Mononuclear cell (primary cell): ENCODE results near the gene EEF1AKMT1. TPM values are rescaled to one million over a fixed set of nuclear protein-coding genes. Genes with fewer than 3 reads are reported as not detected.
A peak's percentile ranks its signal among the peaks of the same experiment; 100 is the strongest.
"Not testable (repeated sequence)": the region's sequence is repeated elsewhere in the genome, so short reads cannot be mapped to it uniquely, and the experiment has no call there.

Experiments
- H3K27me3 ChIP-seq: 2 replicates; pipeline ENCODE4 v1.6.0; 2011; ENCODE audit warnings: low read length, control low read depth; ENCODE audit not compliant: insufficient read depth
- H3K4me1 ChIP-seq: 2 replicates; pipeline ENCODE4 v1.5.1; 2011; ENCODE audit warnings: mild to moderate bottlenecking, low read length, control low read depth; ENCODE audit not compliant: insufficient read depth
- H3K4me3 ChIP-seq: 2 replicates; pipeline ENCODE4 v1.5.1; 2011; ENCODE audit warnings: mild to moderate bottlenecking, low read length, moderate library complexity
- H3K9me3 ChIP-seq: 2 replicates; pipeline ENCODE4 v1.5.1; 2011; ENCODE audit warnings: low read depth, mild to moderate bottlenecking, control low read depth, low read length
- total RNA-seq: library from RNA; depleted of rRNA; stranded (reverse); fragments of >200 nt; gene quantifications from one replicate; pipeline ENCODE4 v1.2.3, GENCODE V29; 2012

The EEF1AKMT1 gene
- total RNA-seq, 1 donor, result 0.63 TPM

DNA sequence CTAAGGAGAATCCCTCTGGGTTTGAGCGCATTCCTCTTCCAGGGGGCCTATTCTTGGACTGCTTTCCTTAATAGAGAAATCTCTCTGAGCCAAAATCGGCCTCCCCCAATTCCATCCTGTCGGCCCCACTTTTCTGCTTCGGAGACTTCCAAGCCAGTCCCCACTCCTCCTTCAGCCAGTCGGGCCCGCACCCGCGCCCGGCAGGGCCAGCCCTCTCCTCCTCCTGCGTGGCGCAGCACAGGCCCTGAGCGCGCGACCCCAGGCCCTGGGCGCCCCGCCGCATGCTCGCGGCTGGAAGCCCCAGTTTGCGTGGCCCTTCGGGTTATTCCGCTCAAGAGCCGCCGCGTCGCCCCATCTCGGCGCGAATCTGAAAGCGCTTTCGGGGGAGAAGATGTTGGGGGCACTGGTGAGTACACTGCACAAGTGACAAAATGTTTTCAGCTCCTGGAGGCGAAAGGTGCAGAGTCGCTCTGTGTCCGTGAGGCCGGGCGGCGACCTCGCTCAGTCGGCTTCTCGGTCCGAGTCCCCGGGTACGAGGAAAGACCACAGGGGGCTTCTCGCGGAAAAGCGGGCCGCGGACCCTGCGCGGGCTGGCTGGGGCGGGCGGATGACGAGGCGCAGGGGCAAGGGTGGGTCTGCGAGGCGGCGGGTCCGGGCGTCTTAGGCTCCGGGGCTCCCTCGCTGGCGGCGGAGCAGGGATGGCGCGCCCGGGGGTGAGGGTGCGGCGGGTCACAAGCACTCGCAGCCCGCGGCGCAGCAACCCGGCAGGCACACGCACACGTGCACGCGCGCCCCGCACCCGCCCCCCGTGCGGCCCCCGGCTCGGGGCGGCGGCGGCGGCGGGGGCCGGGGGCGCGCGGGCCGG, 70.6 kb downstream of the EEF1AKMT1 start, which contains the start of gene IL17D:
TSS of gene IL17D (plus strand) at position 785 of the 865 bp plus-strand sequence. CDS start 303 bp downstream, outside the sequence.
- Histone ChIP-seq H3K4me3 (peak within 1 kb of the TSS; percentile 42), H3K9me3 (no peaks in the 10 kb centered on the region), H3K4me1 (peaks cover 12% of the 10 kb centered on the region), H3K27me3 (peaks cover 40% of the 10 kb centered on the region)

DNA sequence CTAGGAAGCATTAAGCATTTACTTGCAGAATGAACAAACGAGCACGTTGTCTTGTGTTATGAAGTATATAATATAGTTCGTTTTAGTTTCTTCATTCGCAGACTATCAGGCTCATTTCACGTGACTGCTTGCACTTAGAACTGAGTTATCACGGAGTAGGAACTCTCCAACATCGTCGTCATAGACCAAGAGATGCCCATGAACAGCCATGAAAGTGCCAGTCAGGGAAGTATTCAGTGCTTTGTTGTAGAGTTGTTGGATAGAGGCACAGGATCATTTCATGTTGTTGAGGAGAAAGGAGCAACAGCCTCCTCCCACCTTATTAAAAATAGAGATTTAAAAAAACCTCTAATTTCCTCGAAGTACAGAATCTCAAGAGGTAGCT, 71.2 kb downstream of the EEF1AKMT1 start:
- H3K4me1 ChIP-seq, result peaks cover 12% of the 10 kb centered on the region
- H3K27me3 ChIP-seq, result peaks cover 40% of the 10 kb centered on the region
- H3K4me3 ChIP-seq, result no peak overlapping the region
- H3K9me3 ChIP-seq, result no peaks in the 10 kb centered on the region

DNA sequence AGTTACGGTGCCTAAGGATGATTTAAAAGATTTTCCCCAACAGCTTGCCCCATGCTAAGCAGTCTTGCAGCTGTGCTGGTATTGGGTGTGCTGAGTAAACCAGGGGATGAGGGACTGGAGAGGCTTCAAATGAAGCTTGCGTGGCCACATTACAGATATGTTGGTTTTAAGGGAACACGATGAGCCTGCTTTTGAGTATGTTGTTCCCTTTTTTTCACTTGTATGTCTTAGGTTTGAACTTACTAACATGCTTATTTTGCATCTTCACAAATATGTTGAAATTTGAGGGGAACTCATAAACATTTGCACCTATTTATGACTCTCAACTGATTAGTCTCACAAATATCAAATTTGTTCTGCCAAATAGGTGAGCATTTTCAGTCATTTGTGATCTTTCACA, 72.3 kb downstream of the EEF1AKMT1 start:
- H3K27me3 ChIP-seq, result peaks cover 40% of the 10 kb centered on the region
- H3K9me3 ChIP-seq, result no peaks in the 10 kb centered on the region
- peaks cover 12% of the 10 kb centered on the region for H3K4me1 ChIP-seq
- H3K4me3 ChIP-seq, result no peak overlapping the region

DNA sequence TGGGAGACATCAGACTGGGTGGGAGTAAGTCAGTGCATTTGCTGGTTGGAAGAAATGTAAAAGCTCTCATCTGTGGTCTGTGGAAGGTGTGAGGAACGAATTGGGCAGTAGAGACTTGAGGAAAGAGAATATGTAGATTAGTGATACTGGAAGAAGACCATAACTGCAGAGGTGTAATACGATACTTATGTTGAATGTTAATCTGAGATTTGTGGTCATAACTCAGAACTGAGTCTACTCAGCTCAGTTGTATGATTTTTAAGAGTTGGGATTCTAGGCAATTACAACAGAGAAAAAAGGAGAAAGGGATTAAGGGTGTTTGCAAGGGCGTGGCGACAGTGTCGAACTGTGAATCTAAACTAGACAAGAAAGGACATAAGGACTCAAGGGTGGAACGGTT, 73.5 kb downstream of the EEF1AKMT1 start:
- H3K27me3 ChIP-seq, result peaks cover 40% of the 10 kb centered on the region
- peaks cover 12% of the 10 kb centered on the region for H3K4me1 ChIP-seq
- no peaks in the 10 kb centered on the region for H3K9me3 ChIP-seq
- H3K4me3 ChIP-seq, result no peak overlapping the region

DNA sequence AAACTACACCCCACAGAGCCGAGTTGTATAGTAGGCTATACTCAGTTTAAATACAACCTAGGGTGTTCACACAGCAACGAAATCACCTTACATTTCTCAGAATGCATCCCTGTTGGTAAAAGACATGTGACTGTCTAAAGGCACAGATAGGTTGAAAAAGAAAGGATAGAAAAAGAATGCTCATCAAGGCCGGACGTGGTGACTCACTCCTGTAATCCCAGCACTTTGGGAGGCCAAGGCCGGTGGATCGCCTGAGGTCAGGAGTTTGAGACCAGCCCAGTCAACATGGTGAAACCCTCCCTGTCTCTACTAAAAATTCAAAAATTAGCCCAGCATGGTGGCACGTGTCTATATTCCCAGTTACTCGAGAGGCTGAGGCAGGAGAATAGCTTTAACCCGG, 74.0 kb downstream of the EEF1AKMT1 start:
- peaks cover 12% of the 10 kb centered on the region for H3K4me1 ChIP-seq
- peaks cover 40% of the 10 kb centered on the region for H3K27me3 ChIP-seq
- no peaks in the 10 kb centered on the region for H3K9me3 ChIP-seq
- H3K4me3 ChIP-seq, result no peak overlapping the region

DNA sequence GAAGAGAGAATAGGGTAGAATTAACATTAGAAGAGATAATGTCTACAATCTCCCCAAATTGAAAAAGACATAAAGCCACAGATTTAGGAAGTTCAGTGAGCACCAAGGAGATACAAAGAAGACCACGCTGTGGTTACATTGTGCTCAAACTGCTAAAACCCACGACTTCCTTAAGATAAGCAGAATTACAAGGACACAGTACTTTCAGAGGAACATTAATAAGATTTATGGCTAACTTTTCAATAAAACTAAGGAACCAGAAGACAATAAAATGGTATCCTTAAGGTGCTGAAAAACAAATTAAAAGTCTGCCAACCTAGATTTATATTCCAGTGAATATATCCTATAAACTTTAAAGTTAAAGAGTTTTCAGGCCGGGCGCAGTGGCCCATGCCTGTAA, 77.7 kb downstream of the EEF1AKMT1 start:
- Histone ChIP-seq H3K4me1 (no peaks in the 10 kb centered on the region), H3K9me3 (no peaks in the 10 kb centered on the region), H3K4me3 (no peak overlapping the region), H3K27me3 (peaks cover 18% of the 10 kb centered on the region)

DNA sequence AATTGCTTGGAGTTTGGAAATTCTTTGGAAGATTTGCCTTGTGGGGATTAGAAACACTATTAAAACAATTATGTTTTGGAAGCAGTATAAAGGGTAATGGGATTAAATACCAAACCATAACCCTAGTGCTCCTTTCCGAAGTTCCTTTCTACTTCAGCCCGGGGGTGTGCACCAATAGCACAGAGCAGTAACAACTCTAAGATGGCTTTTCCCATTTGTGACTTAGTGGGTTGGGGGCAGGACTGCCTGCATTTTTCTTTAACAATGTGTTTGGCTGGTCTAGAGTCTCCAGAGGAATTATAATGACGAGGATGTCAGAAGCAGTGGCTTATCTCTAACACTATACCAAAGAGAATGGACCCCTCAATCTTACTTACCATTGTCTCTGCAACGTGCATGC, 82.1 kb downstream of the EEF1AKMT1 start:
- Histone ChIP-seq H3K4me3 (no peak overlapping the region), H3K4me1 (no peaks in the 10 kb centered on the region), H3K27me3 (no peaks in the 10 kb centered on the region), H3K9me3 (no peaks in the 10 kb centered on the region)

DNA sequence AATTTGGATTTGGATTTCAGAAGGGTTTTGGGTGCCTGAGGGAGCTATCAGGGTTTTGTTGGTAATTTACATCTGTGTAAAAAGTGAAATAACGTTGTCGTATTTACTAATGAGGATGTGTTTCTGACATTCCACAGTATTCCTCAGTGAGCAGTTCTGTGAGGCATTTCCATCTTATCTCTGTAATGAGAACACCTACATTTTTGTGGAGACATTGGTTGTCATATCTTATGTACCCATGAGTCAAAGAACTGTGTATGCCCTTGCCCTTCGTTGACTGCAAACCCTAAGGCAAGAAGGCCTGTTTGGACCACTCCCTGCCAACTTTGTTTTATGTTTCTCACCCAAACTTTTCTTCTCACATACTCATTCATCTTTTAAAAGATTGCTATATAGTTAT, 84.5 kb downstream of the EEF1AKMT1 start:
- Histone ChIP-seq H3K27me3 (no peaks in the 10 kb centered on the region), H3K9me3 (no peaks in the 10 kb centered on the region), H3K4me3 (no peak overlapping the region), H3K4me1 (no peaks in the 10 kb centered on the region)

DNA sequence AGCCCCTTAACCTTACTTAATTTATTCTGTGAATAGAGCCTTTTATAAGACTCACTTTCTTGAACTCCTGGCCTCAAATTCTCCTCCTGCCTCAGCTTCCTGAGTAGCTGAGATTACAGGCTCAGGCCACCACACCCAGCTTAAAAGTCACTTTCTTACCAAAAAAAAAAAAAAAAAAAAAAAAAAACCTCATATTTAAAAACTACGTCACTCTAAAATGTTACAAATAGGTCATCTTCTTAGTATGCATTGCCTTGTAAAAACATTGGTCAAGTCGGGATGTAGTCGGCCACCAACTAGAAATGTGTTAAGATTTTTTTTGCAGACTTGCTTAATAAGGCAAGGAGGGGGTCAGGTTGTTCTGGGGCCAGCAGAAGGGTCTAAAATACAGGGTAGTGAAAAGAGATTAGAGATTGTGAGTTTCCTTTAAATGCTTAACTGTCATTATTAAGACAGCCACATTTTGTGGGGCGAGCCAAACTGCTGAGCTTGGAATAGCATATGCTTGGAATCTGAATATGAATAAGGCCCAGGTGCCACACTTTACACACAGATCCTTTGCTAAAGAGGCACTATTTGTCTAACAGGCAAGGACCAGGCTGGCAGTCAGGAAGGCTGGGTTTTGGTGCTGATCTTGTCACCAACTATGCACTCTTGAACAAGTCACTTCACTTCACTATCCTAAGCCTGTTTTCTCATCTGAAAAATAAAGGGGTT, 86.7 kb downstream of the EEF1AKMT1 start:
- H3K4me1 ChIP-seq, result no peaks in the 10 kb centered on the region
- H3K27me3 ChIP-seq, result no peaks in the 10 kb centered on the region
- H3K9me3 ChIP-seq, result no peaks in the 10 kb centered on the region
- H3K4me3 ChIP-seq, result no peak overlapping the region

DNA sequence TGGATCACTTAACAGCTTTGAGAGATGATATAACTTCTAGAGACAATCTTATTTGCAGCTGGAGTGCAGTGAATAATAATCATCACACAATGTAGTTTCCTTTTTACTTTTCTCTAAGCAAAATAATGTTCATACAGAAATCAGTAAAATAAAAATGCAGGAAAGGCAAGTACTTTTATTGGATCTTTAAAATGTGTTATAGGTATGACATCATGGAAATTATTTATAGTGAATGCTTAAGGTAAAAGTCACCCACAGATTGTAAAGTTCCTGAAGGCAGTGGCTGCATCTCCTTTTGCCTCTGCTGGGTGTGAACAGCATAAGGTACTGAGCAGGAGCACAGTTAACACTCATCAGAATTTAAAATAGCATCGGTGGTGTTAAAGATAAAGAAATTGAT, 87.6 kb downstream of the EEF1AKMT1 start:
- Histone ChIP-seq H3K9me3 (no peaks in the 10 kb centered on the region), H3K4me1 (no peaks in the 10 kb centered on the region), H3K4me3 (no peak overlapping the region), H3K27me3 (no peaks in the 10 kb centered on the region)

DNA sequence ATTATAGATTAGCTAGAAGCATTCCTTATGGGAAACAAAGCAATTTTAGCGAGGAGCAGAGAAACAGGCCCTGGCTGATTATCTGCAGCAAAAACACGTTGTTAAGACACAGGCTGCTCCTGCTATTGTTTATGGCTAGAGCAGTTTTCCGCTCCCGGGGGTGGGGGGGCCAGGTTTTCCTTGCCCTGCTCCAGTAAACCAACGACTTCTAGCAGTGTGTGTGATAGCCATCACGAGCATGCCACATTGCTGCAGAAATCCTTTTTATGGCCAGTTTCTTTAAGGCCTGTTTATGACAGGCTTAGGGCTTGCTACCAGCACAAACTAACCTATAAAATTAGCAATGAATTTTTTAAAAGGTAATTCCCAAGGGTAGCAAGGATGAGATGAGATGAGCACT, 88.7 kb downstream of the EEF1AKMT1 start:
- Histone ChIP-seq H3K4me3 (no peak overlapping the region), H3K9me3 (no peaks in the 10 kb centered on the region), H3K27me3 (no peaks in the 10 kb centered on the region), H3K4me1 (no peaks in the 10 kb centered on the region)

DNA sequence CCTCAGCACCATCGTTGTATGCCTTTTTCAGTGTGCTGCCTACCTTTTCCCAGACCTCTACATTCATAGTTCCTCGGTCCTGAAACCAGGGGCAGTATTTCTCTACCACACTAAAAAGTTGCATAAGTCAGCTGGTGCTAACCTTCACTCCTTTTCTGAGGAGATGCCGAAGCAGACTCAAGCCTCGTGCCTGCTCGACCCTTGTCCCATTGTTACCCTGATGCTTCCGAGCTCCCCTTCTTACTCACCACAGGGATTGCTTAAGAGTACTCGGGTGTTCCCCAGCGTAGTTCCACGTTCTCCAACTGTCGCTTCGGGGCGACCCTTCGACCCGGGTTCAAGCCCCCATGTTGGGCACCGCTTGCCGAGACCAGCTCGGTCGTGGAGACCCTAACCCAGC, 89.2 kb downstream of the EEF1AKMT1 start:
- no peaks in the 10 kb centered on the region for H3K27me3 ChIP-seq
- H3K9me3 ChIP-seq, result no peaks in the 10 kb centered on the region
- no peak overlapping the region for H3K4me3 ChIP-seq
- H3K4me1 ChIP-seq, result no peaks in the 10 kb centered on the region

DNA sequence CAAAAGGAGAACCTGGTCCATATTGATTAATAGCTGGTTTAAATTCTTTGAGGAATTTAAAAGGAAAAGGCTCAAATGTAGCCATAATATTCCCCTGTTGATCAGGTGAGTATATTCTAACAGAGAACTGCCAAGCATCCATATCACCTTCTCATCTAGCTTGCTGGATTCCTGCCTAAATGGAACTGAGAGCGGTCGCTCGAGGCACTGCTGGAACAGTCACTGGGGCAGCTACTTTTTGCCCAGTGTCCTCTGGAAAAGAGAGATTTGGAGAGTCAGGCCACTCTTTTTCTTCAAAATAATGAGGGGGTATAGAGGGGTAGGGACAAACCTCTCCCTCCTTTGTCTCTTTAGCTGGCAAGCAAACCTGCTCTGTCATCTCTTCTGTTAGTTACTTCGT, 89.7 kb downstream of the EEF1AKMT1 start:
- no peak overlapping the region for H3K4me3 ChIP-seq
- no peaks in the 10 kb centered on the region for H3K27me3 ChIP-seq
- H3K9me3 ChIP-seq, result no peaks in the 10 kb centered on the region
- H3K4me1 ChIP-seq, result no peaks in the 10 kb centered on the region

DNA sequence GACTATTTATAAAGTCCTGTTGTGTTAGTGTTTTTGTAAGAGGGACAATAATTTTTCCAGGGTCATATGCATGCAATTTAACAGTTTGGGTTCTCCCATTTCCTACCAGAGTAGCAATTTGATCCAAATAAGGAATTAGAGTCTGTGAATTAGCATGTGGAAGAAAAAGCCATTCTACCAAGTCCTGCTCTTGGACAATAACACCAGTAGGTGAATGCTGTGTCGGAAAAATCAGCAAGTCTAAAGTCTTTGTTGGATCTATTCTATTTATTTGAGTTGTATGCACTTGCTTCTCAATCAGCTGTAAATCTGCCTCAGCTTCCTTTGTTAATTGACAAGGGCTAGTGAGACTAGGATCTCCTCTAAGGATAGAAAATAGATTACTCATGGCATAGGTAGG, 91.7 kb downstream of the EEF1AKMT1 start:
- Histone ChIP-seq H3K4me3 (no peak overlapping the region), H3K4me1 (no peaks in the 10 kb centered on the region), H3K9me3 (no peaks in the 10 kb centered on the region)

DNA sequence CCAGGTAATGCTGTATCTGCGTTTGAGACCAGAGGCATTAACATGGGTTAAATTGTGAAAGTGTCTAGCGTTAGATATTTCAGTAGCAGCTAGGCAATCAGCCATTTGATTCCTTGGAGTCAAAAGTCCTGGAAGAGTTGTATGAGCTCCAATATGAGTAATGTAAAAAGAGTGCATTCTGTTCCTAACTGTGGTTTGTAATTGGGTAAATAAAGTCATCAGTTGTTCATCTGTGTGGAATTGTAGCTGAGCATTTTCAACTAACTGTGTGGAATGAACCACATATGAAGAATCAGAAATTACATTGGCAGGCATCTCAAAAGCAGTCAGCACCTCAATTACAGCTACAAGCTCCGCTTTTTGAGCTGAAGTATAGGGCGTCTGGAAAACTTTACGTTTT, 92.3 kb downstream of the EEF1AKMT1 start:
- H3K4me1 ChIP-seq, H3K27me3 ChIP-seq, H3K4me3 ChIP-seq, H3K9me3 ChIP-seq: not testable (repeated sequence)

More for the DNA sequence above, 91.7 kb downstream of the EEF1AKMT1 start:
- no peaks in the 10 kb centered on the region for H3K27me3 ChIP-seq
